Panc1 (cell line): ENCODE data around the gene WDR7. TPM values are rescaled to one million over a fixed set of nuclear protein-coding genes. Genes with fewer than 3 reads are reported as not detected.

ENCODE experiments used
- ATAC-seq: fragments of 200-7000 bp; cut with Tn5 transposase; 2 replicates; pipeline ENCODE4 v1.9.1; 2020; ENCODE audit warnings: mild to moderate bottlenecking, moderate library complexity
- BruUV-seq: library from RNA; stranded (reverse); fragments of 400-500 nt; replicated peaks from 2 replicates; lab custom pipeline; 2021; lab: Mats Ljungman, UMichigan
- CTCF ChIA-PET: fragments of 300-600 bp; sonication (Branson Sonifier 250); formaldehyde crosslinking; loops from one replicate; lab custom pipeline; 2022; ENCODE audit warnings: antibody characterized with exemption; lab: Charles Lee
- POLR2A ChIA-PET: fragments of 300-600 bp; sonication (Branson Sonifier 250); formaldehyde crosslinking; loops from one replicate; lab custom pipeline; 2022; ENCODE audit warnings: antibody characterized with exemption; lab: Charles Lee
- DNase-seq: peaks from one replicate; pipeline ENCODE4 v3.0.0-alpha.2; 2010; ENCODE audit warnings: low read depth, low spot score
- H3K27ac ChIP-seq: 2 replicates; pipeline ENCODE4 v1.5.1; 2011; ENCODE audit warnings: mild to moderate bottlenecking, low read length, inconsistent platforms
- H3K27me3 ChIP-seq: fragments of 200-500 bp; sonication (Bioruptor generic); 2 replicates; pipeline ENCODE4 v1.6.0; 2014; ENCODE audit warnings: low read length, inconsistent platforms; ENCODE audit not compliant: control insufficient read depth, insufficient read depth
- H3K36me3 ChIP-seq: fragments of 200-500 bp; sonication (Bioruptor generic); 2 replicates; pipeline ENCODE4 v1.5.1; 2014; ENCODE audit warnings: inconsistent platforms, mild to moderate bottlenecking, low read length, moderate library complexity; ENCODE audit not compliant: control insufficient read depth, insufficient read depth
- H3K4me1 ChIP-seq: 2 replicates; pipeline ENCODE4 v1.5.1; 2011; ENCODE audit warnings: inconsistent platforms, mild to moderate bottlenecking, low read length, moderate library complexity; ENCODE audit not compliant: control insufficient read depth, insufficient read depth
- H3K4me3 ChIP-seq, 2 experiments: 2 replicates each; pipeline ENCODE4 v1.5.1; 2011 to 2012; ENCODE audit warnings: low read depth in 2 of 2, low read length in 2 of 2, mild to moderate bottlenecking in 2 of 2, inconsistent platforms in 1 of 2, moderate library complexity in 1 of 2
- H3K9me3 ChIP-seq: fragments of 200-500 bp; sonication (Bioruptor generic); 2 replicates; pipeline ENCODE4 v1.5.1; 2014; ENCODE audit warnings: low read depth, mild to moderate bottlenecking, inconsistent platforms, low read length, moderate library complexity; ENCODE audit not compliant: control insufficient read depth, insufficient read depth
- POLR2AphosphoS5 ChIP-seq: IDR thresholded peaks from 2 replicates; pipeline ENCODE4 v1.6.1; 2012; ENCODE audit warnings: mild to moderate bottlenecking, low read depth, low read length, moderate library complexity
- SIN3A ChIP-seq: IDR thresholded peaks from 2 replicates; pipeline ENCODE4 v1.6.1; 2012; ENCODE audit warnings: low read depth, mild to moderate bottlenecking, low read length, moderate library complexity, borderline replicate concordance; ENCODE audit not compliant: insufficient read depth
- TCF7L2 ChIP-seq: IDR thresholded peaks from 2 replicates; pipeline ENCODE4 v1.6.1; 2011; ENCODE audit warnings: mild to moderate bottlenecking, low read depth, low read length, inconsistent platforms
- in situ Hi-C: cut with HindIII; loops from 2 replicates; pipeline ENCODE4 v1.10.0; 2016; ENCODE audit warnings: low sequenced_read_pairs, low pct_unique_long_range_greater_than_20kb
- intact Hi-C: fragments of 100-400 bp; cut with micrococcal nuclease; formaldehyde crosslinking; loops from one replicate; pipeline ENCODE4 v1.10.0; 2022; ENCODE audit not compliant: unreplicated experiment
- total RNA-seq: library from RNA; stranded (reverse); gene quantifications from one replicate; pipeline ENCODE4 v1.2.1, GENCODE V29; 2021; ENCODE audit not compliant: unreplicated experiment
- TF ChIP-seq, protein P1 (sequence below): fragments of 450-650 bp; IDR thresholded peaks from 2 replicates; pipeline ENCODE4 v1.5.1; 2017; ENCODE audit warnings: mild to moderate bottlenecking
- TF ChIP-seq, protein P2 (sequence below), 2 experiments: IDR thresholded peaks; 2 replicates each; pipeline ENCODE4 v1.6.1; 2011 to 2012; ENCODE audit warnings: low read depth in 2 of 2, control low read depth in 1 of 2, low read length in 1 of 2, mild to moderate bottlenecking in 1 of 2, moderate library complexity in 1 of 2; ENCODE audit not compliant: insufficient read depth in 1 of 2

WDR7 gene
- total RNA-seq, 1 experiment from 2014 or later: 12.3 TPM

GRCh38 chr18:57058734-57059133, 407.6 kb downstream of the WDR7 start:
- no peaks in the 10 kb centered on the region for H3K9me3 ChIP-seq
- no TSS peak for BruUV-seq
- TF ChIP-seq SIN3A (no peak), TCF7L2 (no peak), POLR2AphosphoS5 (no peak)
- TF ChIP-seq, protein P1, sequence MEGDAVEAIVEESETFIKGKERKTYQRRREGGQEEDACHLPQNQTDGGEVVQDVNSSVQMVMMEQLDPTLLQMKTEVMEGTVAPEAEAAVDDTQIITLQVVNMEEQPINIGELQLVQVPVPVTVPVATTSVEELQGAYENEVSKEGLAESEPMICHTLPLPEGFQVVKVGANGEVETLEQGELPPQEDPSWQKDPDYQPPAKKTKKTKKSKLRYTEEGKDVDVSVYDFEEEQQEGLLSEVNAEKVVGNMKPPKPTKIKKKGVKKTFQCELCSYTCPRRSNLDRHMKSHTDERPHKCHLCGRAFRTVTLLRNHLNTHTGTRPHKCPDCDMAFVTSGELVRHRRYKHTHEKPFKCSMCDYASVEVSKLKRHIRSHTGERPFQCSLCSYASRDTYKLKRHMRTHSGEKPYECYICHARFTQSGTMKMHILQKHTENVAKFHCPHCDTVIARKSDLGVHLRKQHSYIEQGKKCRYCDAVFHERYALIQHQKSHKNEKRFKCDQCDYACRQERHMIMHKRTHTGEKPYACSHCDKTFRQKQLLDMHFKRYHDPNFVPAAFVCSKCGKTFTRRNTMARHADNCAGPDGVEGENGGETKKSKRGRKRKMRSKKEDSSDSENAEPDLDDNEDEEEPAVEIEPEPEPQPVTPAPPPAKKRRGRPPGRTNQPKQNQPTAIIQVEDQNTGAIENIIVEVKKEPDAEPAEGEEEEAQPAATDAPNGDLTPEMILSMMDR: no peak
- TF ChIP-seq, protein P2, sequence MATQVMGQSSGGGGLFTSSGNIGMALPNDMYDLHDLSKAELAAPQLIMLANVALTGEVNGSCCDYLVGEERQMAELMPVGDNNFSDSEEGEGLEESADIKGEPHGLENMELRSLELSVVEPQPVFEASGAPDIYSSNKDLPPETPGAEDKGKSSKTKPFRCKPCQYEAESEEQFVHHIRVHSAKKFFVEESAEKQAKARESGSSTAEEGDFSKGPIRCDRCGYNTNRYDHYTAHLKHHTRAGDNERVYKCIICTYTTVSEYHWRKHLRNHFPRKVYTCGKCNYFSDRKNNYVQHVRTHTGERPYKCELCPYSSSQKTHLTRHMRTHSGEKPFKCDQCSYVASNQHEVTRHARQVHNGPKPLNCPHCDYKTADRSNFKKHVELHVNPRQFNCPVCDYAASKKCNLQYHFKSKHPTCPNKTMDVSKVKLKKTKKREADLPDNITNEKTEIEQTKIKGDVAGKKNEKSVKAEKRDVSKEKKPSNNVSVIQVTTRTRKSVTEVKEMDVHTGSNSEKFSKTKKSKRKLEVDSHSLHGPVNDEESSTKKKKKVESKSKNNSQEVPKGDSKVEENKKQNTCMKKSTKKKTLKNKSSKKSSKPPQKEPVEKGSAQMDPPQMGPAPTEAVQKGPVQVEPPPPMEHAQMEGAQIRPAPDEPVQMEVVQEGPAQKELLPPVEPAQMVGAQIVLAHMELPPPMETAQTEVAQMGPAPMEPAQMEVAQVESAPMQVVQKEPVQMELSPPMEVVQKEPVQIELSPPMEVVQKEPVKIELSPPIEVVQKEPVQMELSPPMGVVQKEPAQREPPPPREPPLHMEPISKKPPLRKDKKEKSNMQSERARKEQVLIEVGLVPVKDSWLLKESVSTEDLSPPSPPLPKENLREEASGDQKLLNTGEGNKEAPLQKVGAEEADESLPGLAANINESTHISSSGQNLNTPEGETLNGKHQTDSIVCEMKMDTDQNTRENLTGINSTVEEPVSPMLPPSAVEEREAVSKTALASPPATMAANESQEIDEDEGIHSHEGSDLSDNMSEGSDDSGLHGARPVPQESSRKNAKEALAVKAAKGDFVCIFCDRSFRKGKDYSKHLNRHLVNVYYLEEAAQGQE (IDR thresholded peaks at IDR 0.05; ENCODE audit: insufficient read depth in 1 of 2, low read depth in 2 of 2, low read length in 1 of 2): no peak
- intact Hi-C loops (no loop called here), in situ Hi-C loops (no loop called here)
- ChIA-PET CTCF (no interaction called here), POLR2A (no interaction called here)
- no peaks in the 10 kb centered on the region for H3K36me3 ChIP-seq
- no peaks in the 10 kb centered on the region for H3K4me1 ChIP-seq
- ATAC-seq: no peak
- no peaks in the 10 kb centered on the region for H3K27me3 ChIP-seq
- H3K27ac ChIP-seq: no peak overlapping the region
- no peak overlapping the region for H3K4me3 ChIP-seq
- no peak for DNase-seq

DNA sequence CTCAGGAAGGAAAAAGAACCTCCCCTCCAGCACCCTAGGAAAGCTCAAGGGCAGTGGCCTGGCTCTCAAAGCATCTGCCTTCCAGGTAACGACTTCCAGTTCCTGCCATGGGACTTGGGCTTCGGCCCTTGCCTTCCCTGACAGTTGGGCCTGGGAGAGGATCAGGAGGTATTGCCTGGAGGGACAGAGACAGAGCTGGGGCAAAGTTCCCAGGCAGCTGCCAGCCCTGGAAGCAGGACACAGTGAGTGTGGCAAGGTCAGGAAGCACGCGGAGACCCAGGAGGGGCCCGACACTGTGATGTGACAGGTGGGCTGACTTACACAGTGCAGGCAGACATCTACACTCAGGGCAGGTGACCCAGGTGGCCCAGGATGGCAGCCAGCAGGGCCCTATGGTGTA, 408.2 kb downstream of the WDR7 start:
- ChIA-PET CTCF (no interaction called here), POLR2A (no interaction called here)
- no peak for ATAC-seq
- intact Hi-C loops: no loop called here
- Histone ChIP-seq H3K4me1 (no peaks in the 10 kb centered on the region), H3K36me3 (no peaks in the 10 kb centered on the region), H3K27ac (no peak overlapping the region), H3K9me3 (no peaks in the 10 kb centered on the region), H3K4me3 (no peak overlapping the region), H3K27me3 (no peaks in the 10 kb centered on the region)
- in situ Hi-C loops: no loop called here
- no peak for TF ChIP-seq POLR2AphosphoS5
- no peak for DNase-seq
- BruUV-seq: no TSS peak

- ChIA-PET POLR2A (no interaction called here), CTCF (no interaction called here)
- H3K27me3 ChIP-seq: no peaks in the 10 kb centered on the region
- intact Hi-C loops (no loop called here), in situ Hi-C loops (no loop called here)
- no peaks in the 10 kb centered on the region for H3K4me1 ChIP-seq
- no peak overlapping the region for H3K4me3 ChIP-seq
- no peaks in the 10 kb centered on the region for H3K9me3 ChIP-seq
- ATAC-seq: no peak
- no TSS peak for BruUV-seq
- H3K27ac ChIP-seq: no peak overlapping the region
- no peaks in the 10 kb centered on the region for H3K36me3 ChIP-seq
- no peak for DNase-seq
- TF ChIP-seq, protein P2 (IDR thresholded peaks at IDR 0.05; ENCODE audit: insufficient read depth in 1 of 2, low read depth in 2 of 2, low read length in 1 of 2): no peak
- TF ChIP-seq, protein P1: no peak
- TF ChIP-seq SIN3A (no peak), TCF7L2 (no peak), POLR2AphosphoS5 (no peak)
Observed at GRCh38 chr18:57060814-57061213, 409.7 kb downstream of the WDR7 start.
